ENCODE data around the gene TP53I11. TPM values are rescaled to one million over a fixed set of nuclear protein-coding genes. Genes with fewer than 3 reads are reported as not detected.

Gene TP53I11, protein sequence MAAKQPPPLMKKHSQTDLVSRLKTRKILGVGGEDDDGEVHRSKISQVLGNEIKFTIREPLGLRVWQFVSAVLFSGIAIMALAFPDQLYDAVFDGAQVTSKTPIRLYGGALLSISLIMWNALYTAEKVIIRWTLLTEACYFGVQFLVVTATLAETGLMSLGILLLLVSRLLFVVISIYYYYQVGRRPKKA
- total RNA-seq (2022): 14.8 and 17.7 TPM in 2 replicates
- percentile 41 among the genes with signal in this experiment for Bru-seq, nascent RNA
- percentile 53 among the genes with signal in this experiment for BruChase-seq, experiment 1, labeled RNA remaining after a 6-hour chase
- BruChase-seq, experiment 2, labeled RNA remaining after a 2-hour chase: percentile 45 among the genes with signal in this experiment
- long read RNA-seq, partial matches to known transcripts: 1 of 41 reads
- long read RNA-seq, other reads (novel, unspliced or antisense): 36 of 41 reads

- TF ChIP-seq, protein P1, sequence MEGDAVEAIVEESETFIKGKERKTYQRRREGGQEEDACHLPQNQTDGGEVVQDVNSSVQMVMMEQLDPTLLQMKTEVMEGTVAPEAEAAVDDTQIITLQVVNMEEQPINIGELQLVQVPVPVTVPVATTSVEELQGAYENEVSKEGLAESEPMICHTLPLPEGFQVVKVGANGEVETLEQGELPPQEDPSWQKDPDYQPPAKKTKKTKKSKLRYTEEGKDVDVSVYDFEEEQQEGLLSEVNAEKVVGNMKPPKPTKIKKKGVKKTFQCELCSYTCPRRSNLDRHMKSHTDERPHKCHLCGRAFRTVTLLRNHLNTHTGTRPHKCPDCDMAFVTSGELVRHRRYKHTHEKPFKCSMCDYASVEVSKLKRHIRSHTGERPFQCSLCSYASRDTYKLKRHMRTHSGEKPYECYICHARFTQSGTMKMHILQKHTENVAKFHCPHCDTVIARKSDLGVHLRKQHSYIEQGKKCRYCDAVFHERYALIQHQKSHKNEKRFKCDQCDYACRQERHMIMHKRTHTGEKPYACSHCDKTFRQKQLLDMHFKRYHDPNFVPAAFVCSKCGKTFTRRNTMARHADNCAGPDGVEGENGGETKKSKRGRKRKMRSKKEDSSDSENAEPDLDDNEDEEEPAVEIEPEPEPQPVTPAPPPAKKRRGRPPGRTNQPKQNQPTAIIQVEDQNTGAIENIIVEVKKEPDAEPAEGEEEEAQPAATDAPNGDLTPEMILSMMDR (IDR thresholded peaks at IDR 0.05; ENCODE audit: unreplicated experiment): peak; percentile 83
- CTCF ChIA-PET: interaction anchor here (0.6 to 1.0 kb wide), 5 partner anchors 8 to 14 kb away, joined by 3 to 4 read pairs (median 3); no protein-coding TSS in a partner anchor
- BruUV-seq (replicated peaks): no TSS peak
- Mint-ChIP-seq H3K27ac (ENCODE audit: low read depth, unreplicated experiment) (no peak within 1 kb of the TSS), H3K4me1 (ENCODE audit: insufficient read depth, unreplicated experiment) (peaks cover 9% of the 10 kb centered on the region), H3K36me3 (ENCODE audit: insufficient read depth, unreplicated experiment) (no peaks in the 10 kb centered on the region), H3K9me3 (ENCODE audit: unreplicated experiment) (no peaks in the 10 kb centered on the region), H3K4me3 (ENCODE audit: unreplicated experiment) (peak within 1 kb of the TSS; percentile 68), H3K27me3 (ENCODE audit: insufficient read depth, unreplicated experiment) (no peaks in the 10 kb centered on the region)
- DNase-seq (ENCODE audit: unreplicated experiment): peak; percentile 51
- POLR2A ChIA-PET: interaction anchor here (0.6 to 1.1 kb wide), 4 partner anchors 24 to 451 kb away, joined by 3 to 4 read pairs (median 3); no protein-coding TSS in a partner anchor
- intact Hi-C loops (cut with micrococcal nuclease): loop anchor here (10.0 kb wide), 1 partner anchor 94 kb away; no protein-coding TSS in a partner anchor
Observed at GRCh38 chr11:44950625-44951476, at the start of gene TP53I11. Gene TP53I11 (minus strand): TSS chr11:44950883. CDS start chr11:44938335, 12,548 bp downstream.

GRCh38 chr11:44999068-44999467 lies 48.4 kb upstream of the TP53I11 start:
- intact Hi-C loops (cut with micrococcal nuclease): no loop called here
- no peak overlapping the region for H3K4me3 Mint-ChIP-seq (ENCODE audit: unreplicated experiment)
- H3K27ac Mint-ChIP-seq (ENCODE audit: low read depth, unreplicated experiment): no peak overlapping the region
- TF ChIP-seq, protein P1 (IDR thresholded peaks at IDR 0.05; ENCODE audit: unreplicated experiment): no peak
- DNase-seq (ENCODE audit: unreplicated experiment): no peak
- H3K36me3 Mint-ChIP-seq (ENCODE audit: insufficient read depth, unreplicated experiment): no peaks in the 10 kb centered on the region
- H3K27me3 Mint-ChIP-seq (ENCODE audit: insufficient read depth, unreplicated experiment): no peaks in the 10 kb centered on the region
- ChIA-PET CTCF (interaction anchor here (0.6 to 0.9 kb wide), 5 partner anchors 16 to 730 kb away, joined by 3 read pairs; no protein-coding TSS in a partner anchor), POLR2A (no interaction called here)
- no peaks in the 10 kb centered on the region for H3K4me1 Mint-ChIP-seq (ENCODE audit: insufficient read depth, unreplicated experiment)
- no TSS peak for BruUV-seq (replicated peaks)
- no peaks in the 10 kb centered on the region for H3K9me3 Mint-ChIP-seq (ENCODE audit: unreplicated experiment)

- POLR2A ChIA-PET: no interaction called here
- Mint-ChIP-seq H3K9me3 (ENCODE audit: unreplicated experiment) (no peaks in the 10 kb centered on the region), H3K36me3 (ENCODE audit: insufficient read depth, unreplicated experiment) (no peaks in the 10 kb centered on the region), H3K4me1 (ENCODE audit: insufficient read depth, unreplicated experiment) (no peaks in the 10 kb centered on the region), H3K4me3 (ENCODE audit: unreplicated experiment) (no peak overlapping the region), H3K27me3 (ENCODE audit: insufficient read depth, unreplicated experiment) (no peaks in the 10 kb centered on the region), H3K27ac (ENCODE audit: low read depth, unreplicated experiment) (no peak overlapping the region)
- no TSS peak for BruUV-seq (replicated peaks)
- CTCF ChIA-PET: interaction anchor here (0.6 to 1.4 kb wide), 5 partner anchors 17 to 112 kb away, joined by 3 to 5 read pairs (median 3); no protein-coding TSS in a partner anchor
- TF ChIP-seq, protein P1 (IDR thresholded peaks at IDR 0.05; ENCODE audit: unreplicated experiment): no peak
- intact Hi-C loops (cut with micrococcal nuclease): no loop called here
- DNase-seq (ENCODE audit: unreplicated experiment): no peak
Observed at GRCh38 chr11:44998051-44998450, 47.4 kb upstream of the TP53I11 start.

GRCh38 chr11:44997566-44997965 lies 46.9 kb upstream of the TP53I11 start:
- intact Hi-C loops (cut with micrococcal nuclease): no loop called here
- H3K27me3 Mint-ChIP-seq (ENCODE audit: insufficient read depth, unreplicated experiment): no peaks in the 10 kb centered on the region
- BruUV-seq (replicated peaks): no TSS peak
- no peak overlapping the region for H3K27ac Mint-ChIP-seq (ENCODE audit: low read depth, unreplicated experiment)
- no peak for DNase-seq (ENCODE audit: unreplicated experiment)
- H3K4me3 Mint-ChIP-seq (ENCODE audit: unreplicated experiment): no peak overlapping the region
- POLR2A ChIA-PET: no interaction called here
- H3K9me3 Mint-ChIP-seq (ENCODE audit: unreplicated experiment): no peaks in the 10 kb centered on the region
- TF ChIP-seq, protein P1 (IDR thresholded peaks at IDR 0.05; ENCODE audit: unreplicated experiment): no peak
- no peaks in the 10 kb centered on the region for H3K4me1 Mint-ChIP-seq (ENCODE audit: insufficient read depth, unreplicated experiment)
- no peaks in the 10 kb centered on the region for H3K36me3 Mint-ChIP-seq (ENCODE audit: insufficient read depth, unreplicated experiment)
- CTCF ChIA-PET: interaction anchor here (0.5 to 1.4 kb wide), 6 partner anchors 43 to 904 kb away, joined by 3 to 5 read pairs (median 4); no protein-coding TSS in a partner anchor

Measured in MCF 10A (cell line).